GM12875 (cell line): Measurements from ENCODE around the gene LDLRAD3.

Source experiments
- H3K4me3 ChIP-seq: one replicate; pipeline ENCODE4 v1.5.1; 2011; ENCODE audit warnings: low read depth, low read length, control low read depth
- CTCF ChIP-seq: IDR thresholded peaks from 2 replicates; pipeline ENCODE4 v1.5.1; 2011; ENCODE audit warnings: low read depth, mild to moderate bottlenecking, control low read depth, inconsistent platforms, low read length, moderate library complexity, borderline replicate concordance; ENCODE audit not compliant: insufficient read depth

The LDLRAD3 gene

DNA sequence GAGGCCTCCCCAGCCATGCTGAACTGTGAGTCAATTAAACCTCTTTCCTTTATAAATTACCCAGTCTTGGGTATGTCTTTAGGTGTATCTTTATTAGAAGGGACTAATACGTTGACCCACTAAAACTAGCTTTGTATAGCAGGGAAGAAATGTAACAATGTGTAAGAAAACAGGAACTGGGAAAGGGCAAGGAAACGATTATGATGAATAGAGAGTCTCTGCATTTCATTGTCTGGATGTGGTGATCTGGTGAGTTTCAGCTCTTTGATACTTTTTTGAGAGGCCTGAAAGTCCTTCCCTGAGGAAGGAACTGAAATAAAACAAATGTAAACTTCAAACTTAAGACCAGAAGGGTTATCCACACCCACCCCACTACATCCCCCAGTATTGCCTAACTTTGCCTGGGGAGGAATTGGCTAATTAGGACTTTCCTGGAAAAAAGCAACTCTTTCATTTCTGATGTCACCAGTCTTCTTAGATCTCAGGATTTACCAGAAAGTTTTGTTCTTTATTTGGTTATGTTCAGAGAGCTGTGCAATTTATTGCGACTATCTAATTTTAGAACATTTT lies 119.0 kb downstream of the LDLRAD3 start:
- no peak overlapping the region for H3K4me3 ChIP-seq
- TF ChIP-seq CTCF: no peak

DNA sequence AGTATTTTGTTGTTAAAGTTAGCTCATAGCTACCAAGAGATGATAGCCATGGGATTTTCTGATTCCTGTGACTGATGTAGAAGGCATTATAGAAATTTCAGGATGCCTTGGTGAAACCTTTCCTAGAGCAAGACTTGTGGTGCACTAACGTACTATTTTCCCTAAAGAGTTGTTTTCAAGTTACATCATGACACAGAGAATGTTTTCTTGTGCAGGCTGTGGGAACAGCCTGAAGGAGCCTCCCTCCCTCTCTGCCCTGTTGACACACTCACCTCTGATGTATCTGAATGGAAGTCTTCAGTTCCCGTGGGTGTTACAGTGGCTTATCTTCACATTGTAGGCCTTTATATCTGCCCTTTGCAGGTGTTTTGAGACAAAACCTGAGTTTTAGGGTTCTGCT lies 121.6 kb downstream of the LDLRAD3 start:
- no peak for TF ChIP-seq CTCF
- no peak overlapping the region for H3K4me3 ChIP-seq

DNA sequence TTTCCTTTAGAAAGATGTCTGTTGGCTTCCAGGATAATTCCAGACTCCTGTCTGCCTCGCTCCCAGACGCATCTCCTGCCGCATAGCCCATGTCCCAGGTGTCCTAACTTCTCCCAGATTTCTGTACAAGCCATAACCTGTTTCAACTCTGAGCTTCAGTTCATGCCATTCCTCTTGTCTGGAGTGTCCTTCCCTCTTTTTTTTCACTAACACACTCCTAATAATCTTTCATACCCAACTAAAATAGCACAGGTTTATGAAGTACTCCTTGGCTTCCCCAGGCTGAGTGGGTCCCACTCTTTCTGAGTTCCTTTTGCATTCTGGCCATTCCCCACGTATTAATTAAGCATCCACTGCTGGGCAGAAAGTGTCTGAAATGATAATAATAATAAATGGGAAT lies 123.0 kb downstream of the LDLRAD3 start:
- no peak overlapping the region for H3K4me3 ChIP-seq
- TF ChIP-seq CTCF: no peak

DNA sequence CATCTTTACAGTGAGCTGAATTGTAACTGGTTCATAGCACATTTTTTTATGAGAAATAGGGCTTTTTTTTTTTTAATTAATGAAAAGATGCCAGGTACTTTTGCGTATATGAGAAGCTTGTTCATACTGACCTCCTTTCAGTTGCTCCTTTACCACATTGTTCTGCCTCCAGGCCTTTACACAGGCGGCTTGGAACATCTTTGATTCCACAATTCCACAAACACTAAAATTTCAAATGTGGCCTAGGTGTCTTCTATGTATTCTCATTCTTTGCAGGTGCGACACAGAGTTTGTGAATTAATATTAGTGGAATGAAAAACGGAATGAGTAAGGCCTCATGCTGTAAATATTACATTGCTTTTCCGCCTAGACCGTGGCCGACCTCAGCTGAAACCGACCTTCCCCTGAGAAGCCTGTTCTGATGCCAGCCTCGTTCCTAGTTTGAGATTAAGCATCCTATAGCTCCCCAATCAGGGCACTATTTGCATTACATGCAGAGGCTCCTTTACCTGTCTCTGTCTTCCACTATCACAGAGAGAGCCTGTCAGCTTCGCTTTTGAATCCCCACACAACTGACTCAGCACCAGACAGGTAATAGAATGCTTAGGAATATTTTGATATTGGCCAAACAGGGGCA lies 125.8 kb downstream of the LDLRAD3 start:
- H3K4me3 ChIP-seq: no peak overlapping the region
- no peak for TF ChIP-seq CTCF

GRCh38 chr11:36070213-36070953 lies 126.5 kb downstream of the LDLRAD3 start:
- no peak overlapping the region for H3K4me3 ChIP-seq

DNA sequence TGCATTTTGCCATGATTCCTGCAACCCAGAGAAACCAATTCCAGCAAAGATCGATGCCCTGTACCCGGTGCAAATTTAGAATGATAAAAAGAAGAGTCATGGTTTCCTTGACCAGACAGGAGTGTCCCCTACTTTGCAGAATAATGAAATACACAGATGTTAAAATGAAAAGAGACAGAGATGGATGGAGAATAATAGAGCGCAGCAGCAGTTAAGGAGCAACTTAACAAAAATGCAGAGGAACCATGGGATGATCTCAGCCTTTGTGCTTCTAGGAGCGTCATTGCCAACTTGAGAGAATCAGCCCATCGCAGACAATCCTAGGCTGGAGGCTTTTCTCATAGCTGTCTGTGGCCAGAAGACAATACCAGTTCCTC lies 127.1 kb downstream of the LDLRAD3 start:
- no peak for TF ChIP-seq CTCF
- H3K4me3 ChIP-seq: no peak overlapping the region

More at GRCh38 chr11:36070213-36070953, 126.5 kb downstream of the LDLRAD3 start:
- no peak for TF ChIP-seq CTCF
